OCI-LY3 (cell line): ENCODE results near the gene SHC2.
"Not testable (repeated sequence)": the region's sequence is repeated elsewhere in the genome, so short reads cannot be mapped to it uniquely, and the experiment has no call there.

ENCODE experiments used
- CTCF ChIP-seq: fragments of 200-600, 300-600 bp; sonication (generic); IDR thresholded peaks from 2 replicates; pipeline ENCODE4 v1.5.1; 2014; ENCODE audit warnings: antibody characterized with exemption, low read length, low read depth
- EZH2phosphoT487 ChIP-seq: fragments of 200-600 bp; shearing (Covaris generic); IDR thresholded peaks from 2 replicates; pipeline ENCODE4 v1.6.1; 2018; ENCODE audit warnings: antibody characterized with exemption, mixed run types, low read depth

- TF ChIP-seq CTCF, EZH2phosphoT487: not testable (repeated sequence)
Measured at GRCh38 chr19:411121-411722, 49.6 kb downstream of the SHC2 start.
